Measurements from ENCODE around the gene ALDH1A3. TPM values are rescaled to one million over a fixed set of nuclear protein-coding genes. Genes with fewer than 3 reads are reported as not detected.
A peak's percentile ranks its signal among the peaks of the same experiment; 100 is the strongest.

ALDH1A3 gene
- total RNA-seq, 6 experiments from 2014 or later = 1.00 to 2.5 (median 1.9) TPM

- H3K36me3 Mint-ChIP-seq (ENCODE audit: low read depth) = peaks cover 23% of the 10 kb centered on the region
- no peak for TF ChIP-seq CTCF (IDR thresholded peaks at IDR 0.05)
- H3K4me3 Mint-ChIP-seq = no peak overlapping the region
- peaks cover 27% of the 10 kb centered on the region for H3K4me1 Mint-ChIP-seq (ENCODE audit: low read depth)
- no peaks in the 10 kb centered on the region for H3K27me3 Mint-ChIP-seq (ENCODE audit: insufficient read depth)
- no peak overlapping the region for H3K27ac Mint-ChIP-seq
- no peaks in the 10 kb centered on the region for H3K9me3 Mint-ChIP-seq
- DNase-seq = no peak
Measured at GRCh38 chr15:100952566-100952965, 72.9 kb downstream of the ALDH1A3 start.

- DNase-seq = peak; percentile 73
- peaks cover 2% of the 10 kb centered on the region; the same call in 1 of the 2 replicates for H3K27me3 Mint-ChIP-seq (ENCODE audit: insufficient read depth)
- H3K4me1 Mint-ChIP-seq (ENCODE audit: low read depth) = peaks cover 50% of the 10 kb centered on the region
- peak overlapping the region; percentile 84 for H3K4me3 Mint-ChIP-seq
- H3K36me3 Mint-ChIP-seq (ENCODE audit: low read depth) = no peaks in the 10 kb centered on the region
- no peaks in the 10 kb centered on the region for H3K9me3 Mint-ChIP-seq
- TF ChIP-seq CTCF (IDR thresholded peaks at IDR 0.05) = no peak
- H3K27ac Mint-ChIP-seq = peak overlapping the region; percentile 96
Measured at GRCh38 chr15:100958326-100959065, 78.9 kb downstream of the ALDH1A3 start.

GRCh38 chr15:100959066-100960050 is 79.7 kb downstream of the ALDH1A3 start:
- Mint-ChIP-seq H3K27me3 (ENCODE audit: insufficient read depth) (peaks cover 2% of the 10 kb centered on the region; the same call in 1 of the 2 replicates), H3K9me3 (no peaks in the 10 kb centered on the region), H3K4me3 (peak overlapping the region; percentile 84), H3K4me1 (ENCODE audit: low read depth) (peaks cover 53% of the 10 kb centered on the region), H3K36me3 (ENCODE audit: low read depth) (no peaks in the 10 kb centered on the region), H3K27ac (peak overlapping the region; percentile 96)
- TF ChIP-seq CTCF (IDR thresholded peaks at IDR 0.05) = no peak
- DNase-seq = no peak

Other genes starting within 250 kb of the ALDH1A3 start
- 10 to 100 TPM; 11.4 to 14.8 (median 13.5) TPM for gene LRRK1, start 39.5 kb downstream of the ALDH1A3 start, total RNA-seq (2021; fragmentation: NEBNext Ultra II Directional; extraction: Animal tissue kit (Norgen Biotek cat#: 25700))

Data from HFFc6 (cell line).